ENCODE measurements around the gene CEBPB.

DNA sequence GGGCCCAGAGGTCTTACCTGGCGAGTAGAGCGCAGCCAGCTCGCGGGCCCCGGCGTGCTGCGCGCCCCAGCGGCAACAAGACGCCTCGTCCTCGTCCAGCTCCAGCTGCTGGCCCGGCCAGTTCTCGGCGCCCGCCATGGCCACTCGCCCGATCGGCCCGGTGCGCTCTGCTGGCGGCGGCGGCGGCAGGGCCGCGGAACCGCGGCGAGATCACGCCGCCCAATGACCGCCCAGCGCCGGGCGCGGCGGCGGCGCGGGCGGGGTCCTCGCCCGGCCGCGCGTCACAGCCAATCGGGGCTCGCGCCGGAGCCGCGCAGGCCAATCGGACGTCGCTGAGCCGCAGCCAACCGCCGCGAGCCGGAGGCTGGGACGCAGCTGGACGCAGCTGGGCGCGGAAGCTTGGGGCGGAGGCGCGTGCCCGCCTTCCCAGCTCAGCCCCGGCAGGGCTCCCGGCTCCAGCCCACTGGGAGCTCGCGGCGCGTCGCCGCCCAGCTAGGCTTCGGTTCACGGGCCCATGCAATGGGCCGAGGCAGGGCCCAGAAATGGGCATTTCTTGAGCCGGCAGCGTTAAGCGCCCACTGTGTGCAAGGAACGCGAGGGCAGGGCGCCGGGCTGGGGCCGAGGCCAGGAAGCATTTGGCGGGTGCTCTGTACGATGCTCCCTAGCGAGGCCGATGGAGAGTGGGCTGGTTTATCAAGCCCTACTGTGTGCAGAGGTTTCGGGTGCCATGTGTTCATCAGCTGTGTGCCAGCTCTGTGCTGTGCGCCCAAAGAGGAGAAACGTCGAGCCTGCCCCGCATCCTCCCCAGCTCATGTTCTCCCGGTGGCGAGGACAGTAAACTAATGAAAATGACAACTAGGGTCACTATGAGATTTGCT, 36.9 kb upstream of the CEBPB start, which contains the start of gene PEDS1:
- TF ChIP-seq, protein P1, sequence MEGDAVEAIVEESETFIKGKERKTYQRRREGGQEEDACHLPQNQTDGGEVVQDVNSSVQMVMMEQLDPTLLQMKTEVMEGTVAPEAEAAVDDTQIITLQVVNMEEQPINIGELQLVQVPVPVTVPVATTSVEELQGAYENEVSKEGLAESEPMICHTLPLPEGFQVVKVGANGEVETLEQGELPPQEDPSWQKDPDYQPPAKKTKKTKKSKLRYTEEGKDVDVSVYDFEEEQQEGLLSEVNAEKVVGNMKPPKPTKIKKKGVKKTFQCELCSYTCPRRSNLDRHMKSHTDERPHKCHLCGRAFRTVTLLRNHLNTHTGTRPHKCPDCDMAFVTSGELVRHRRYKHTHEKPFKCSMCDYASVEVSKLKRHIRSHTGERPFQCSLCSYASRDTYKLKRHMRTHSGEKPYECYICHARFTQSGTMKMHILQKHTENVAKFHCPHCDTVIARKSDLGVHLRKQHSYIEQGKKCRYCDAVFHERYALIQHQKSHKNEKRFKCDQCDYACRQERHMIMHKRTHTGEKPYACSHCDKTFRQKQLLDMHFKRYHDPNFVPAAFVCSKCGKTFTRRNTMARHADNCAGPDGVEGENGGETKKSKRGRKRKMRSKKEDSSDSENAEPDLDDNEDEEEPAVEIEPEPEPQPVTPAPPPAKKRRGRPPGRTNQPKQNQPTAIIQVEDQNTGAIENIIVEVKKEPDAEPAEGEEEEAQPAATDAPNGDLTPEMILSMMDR (IDR thresholded peaks at IDR 0.05; ENCODE audit: insufficient read depth, low read depth, low read length): no peak
- no peak for TF ChIP-seq EZH2 (IDR thresholded peaks at IDR 0.05; ENCODE audit: insufficient read depth, low read length)

Measured in astrocyte (in vitro differentiated cells and primary cell).